ENCODE results near the gene RGS7.
"Not testable (repeated sequence)": the region's sequence is repeated elsewhere in the genome, so short reads cannot be mapped to it uniquely, and the experiment has no call there.

RGS7 gene

DNA sequence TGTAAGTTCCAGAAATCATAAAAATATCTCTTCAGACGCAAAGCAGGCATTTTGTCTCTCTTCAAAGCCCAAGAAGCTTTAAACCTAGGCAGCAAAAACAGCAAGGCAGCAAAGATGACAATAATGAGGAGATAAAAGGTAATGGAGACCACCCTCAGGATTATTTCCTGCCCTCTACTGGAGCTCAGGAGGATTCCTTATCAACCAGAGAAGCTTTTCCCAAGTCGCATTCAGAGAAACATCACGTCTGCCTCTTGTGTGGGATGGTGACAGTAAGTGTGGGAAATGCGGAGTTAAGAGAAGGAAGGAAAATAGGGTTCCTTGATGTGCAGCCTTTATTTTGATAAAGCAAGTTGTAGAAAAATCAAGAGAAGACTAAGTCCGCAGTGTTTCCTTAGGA, 365.8 kb downstream of the RGS7 start:
- TF ChIP-seq, protein P1, sequence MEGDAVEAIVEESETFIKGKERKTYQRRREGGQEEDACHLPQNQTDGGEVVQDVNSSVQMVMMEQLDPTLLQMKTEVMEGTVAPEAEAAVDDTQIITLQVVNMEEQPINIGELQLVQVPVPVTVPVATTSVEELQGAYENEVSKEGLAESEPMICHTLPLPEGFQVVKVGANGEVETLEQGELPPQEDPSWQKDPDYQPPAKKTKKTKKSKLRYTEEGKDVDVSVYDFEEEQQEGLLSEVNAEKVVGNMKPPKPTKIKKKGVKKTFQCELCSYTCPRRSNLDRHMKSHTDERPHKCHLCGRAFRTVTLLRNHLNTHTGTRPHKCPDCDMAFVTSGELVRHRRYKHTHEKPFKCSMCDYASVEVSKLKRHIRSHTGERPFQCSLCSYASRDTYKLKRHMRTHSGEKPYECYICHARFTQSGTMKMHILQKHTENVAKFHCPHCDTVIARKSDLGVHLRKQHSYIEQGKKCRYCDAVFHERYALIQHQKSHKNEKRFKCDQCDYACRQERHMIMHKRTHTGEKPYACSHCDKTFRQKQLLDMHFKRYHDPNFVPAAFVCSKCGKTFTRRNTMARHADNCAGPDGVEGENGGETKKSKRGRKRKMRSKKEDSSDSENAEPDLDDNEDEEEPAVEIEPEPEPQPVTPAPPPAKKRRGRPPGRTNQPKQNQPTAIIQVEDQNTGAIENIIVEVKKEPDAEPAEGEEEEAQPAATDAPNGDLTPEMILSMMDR (IDR thresholded peaks at IDR 0.05; ENCODE audit: extremely low read depth, missing control alignments), result no peak

DNA sequence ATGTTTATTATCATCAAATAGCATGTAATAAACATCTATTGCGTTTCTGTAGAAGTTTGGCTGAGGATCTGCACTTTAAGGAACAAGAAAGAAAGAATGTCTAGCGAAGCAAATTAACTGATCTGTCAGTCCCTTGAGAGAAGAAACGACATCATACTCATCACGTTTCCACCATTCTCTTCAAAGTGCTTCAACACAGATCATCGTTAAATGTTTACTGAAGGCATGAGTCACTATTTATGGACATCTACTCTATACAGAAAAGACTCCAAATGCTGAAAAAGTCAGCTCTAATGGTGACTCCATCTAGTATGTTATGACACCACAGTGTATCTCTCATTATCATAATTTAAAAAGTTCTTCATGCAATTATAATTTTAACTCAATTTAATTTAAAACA, 369.1 kb downstream of the RGS7 start:
- DNase-seq (ENCODE audit: low spot score), result no peak
- TF ChIP-seq, protein P1 (IDR thresholded peaks at IDR 0.05; ENCODE audit: extremely low read depth, missing control alignments), result no peak

More for the DNA sequence above, 365.8 kb downstream of the RGS7 start:
- DNase-seq (ENCODE audit: low spot score), result no peak

DNA sequence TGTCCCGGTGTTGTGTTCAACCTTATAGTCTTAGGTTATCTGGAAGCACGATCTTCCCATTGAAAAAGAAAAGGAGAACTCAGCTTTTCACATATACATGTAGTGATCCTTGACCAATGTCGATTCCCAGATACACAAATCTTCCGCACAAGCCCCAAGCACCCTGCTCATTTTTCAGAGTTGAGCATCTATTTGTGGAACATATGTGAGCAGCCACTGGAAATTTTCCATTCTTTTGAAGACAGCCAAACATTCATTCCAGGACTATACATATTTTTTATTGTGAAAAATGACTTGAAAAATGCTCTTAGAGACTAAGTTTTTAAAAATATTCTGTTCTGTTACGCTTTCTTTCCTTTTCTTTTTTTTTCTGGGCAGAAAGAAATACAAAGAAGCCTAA, 371.9 kb downstream of the RGS7 start:
- TF ChIP-seq, protein P1 (IDR thresholded peaks at IDR 0.05; ENCODE audit: extremely low read depth, missing control alignments), result no peak
- DNase-seq (ENCODE audit: low spot score), result no peak

DNA sequence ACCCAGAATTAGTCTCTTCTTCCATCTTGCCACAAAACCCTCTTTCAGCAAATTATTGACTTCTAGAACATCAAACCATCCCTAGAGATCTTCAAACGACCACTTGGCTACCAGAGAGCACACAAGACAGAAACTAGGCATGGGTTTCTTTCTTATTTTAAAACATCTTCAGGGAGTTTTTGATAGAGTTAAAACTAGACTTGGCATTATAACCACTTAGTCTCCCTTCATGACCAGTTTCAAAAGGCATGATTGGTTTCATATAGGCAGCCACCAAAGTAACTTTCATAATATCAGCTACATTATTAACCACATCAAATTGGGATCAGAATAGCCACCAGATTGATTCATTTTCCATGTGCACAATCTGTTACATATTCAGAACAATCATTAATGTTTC, 376.7 kb downstream of the RGS7 start:
- TF ChIP-seq, protein P1 (IDR thresholded peaks at IDR 0.05; ENCODE audit: extremely low read depth, missing control alignments), result no peak
- no peak for DNase-seq (ENCODE audit: low spot score)

DNA sequence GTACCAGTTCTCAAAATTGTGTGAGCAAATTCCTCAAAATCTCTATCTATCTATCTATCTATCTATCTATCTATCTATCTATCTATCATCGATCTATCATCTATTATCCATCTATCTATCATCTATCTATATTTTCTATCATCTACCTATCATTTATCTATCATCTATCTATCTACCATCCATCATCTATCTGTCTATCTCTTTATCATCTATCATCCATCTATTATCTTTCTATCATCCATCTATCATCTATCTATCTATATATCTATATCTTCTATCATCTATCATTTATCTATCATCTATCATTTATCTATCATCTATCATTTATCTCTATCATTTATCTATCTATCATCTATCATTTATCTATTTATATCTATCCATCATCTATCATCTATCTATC, 380.3 kb downstream of the RGS7 start:
- TF ChIP-seq, protein P1 (IDR thresholded peaks at IDR 0.05; ENCODE audit: extremely low read depth, missing control alignments), result no peak
- DNase-seq (ENCODE audit: low spot score), result no peak

DNA sequence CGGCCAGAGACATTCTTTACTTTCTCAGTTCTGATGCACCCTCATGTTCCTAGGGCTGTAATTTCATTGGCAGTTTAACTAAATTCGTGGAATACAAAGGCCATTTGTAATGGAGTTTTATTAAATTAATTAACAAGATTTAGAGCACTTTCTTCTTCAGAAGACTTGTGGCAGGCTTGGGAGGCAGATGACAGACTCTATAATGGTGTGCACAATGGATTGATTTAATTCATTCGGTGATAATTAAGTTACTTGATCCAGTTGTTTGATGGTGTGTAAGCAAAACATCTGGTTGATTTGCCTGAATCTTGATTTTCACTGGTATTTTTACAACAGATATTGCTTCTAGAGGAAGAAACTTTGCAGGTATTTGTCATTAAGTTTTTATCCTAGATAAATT, 383.1 kb downstream of the RGS7 start:
- TF ChIP-seq, protein P1 (IDR thresholded peaks at IDR 0.05; ENCODE audit: extremely low read depth, missing control alignments), result no peak
- DNase-seq (ENCODE audit: low spot score), result no peak

DNA sequence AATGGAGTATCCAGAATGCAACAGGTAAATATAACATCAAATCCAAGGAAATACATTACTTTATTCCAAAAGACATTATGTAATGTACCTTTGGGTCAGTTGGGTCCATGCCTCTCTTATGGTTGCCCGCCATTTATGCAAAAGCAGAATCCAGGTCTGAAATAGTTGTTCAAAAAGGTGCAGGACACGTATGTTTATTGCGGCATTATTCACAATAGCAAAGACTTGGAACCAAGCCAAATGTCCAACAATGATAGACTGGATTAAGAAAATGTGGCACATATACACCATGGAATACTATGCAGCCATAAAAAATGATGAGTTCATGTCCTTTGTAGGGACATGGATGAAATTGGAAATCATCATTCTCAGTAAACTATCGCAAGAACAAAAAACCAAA, 384.9 kb downstream of the RGS7 start:
- DNase-seq (ENCODE audit: low spot score), result not testable (repeated sequence)

DNA sequence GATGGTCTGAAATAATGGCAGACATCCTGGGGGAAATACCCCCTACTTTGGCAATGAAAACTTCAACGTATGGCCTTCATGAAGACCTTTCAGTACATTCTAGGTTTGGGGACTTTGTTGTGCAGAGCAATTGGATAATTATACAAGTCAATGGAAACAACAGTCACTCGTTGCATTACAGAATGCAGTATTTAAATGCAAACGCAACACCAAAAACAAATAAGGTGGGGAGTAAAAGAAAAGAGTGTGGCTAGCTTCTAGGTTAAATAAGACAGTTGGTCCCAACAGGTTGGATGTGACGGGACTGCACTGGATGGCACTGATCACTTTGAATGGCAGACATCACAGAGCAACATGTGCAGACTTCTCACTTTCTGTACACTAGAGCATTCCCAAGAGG, 386.8 kb downstream of the RGS7 start:
- TF ChIP-seq, protein P1 (IDR thresholded peaks at IDR 0.05; ENCODE audit: extremely low read depth, missing control alignments), result no peak
- DNase-seq (ENCODE audit: low spot score), result no peak
